Trophoblast cell (in vitro differentiated cells and primary cell): ENCODE measurements around the gene TMPRSS11E.

Experiments used
- DNase-seq, 2 donors: peaks; one replicate each; pipeline ENCODE4 v3.0.0-alpha.2; 2016
- H2AFZ ChIP-seq: 2 replicates; pipeline ENCODE4 v1.6.1; 2013; ENCODE audit warnings: low read length, moderate library complexity, mild to moderate bottlenecking; ENCODE audit not compliant: insufficient read depth, poor library complexity
- H2AK5ac ChIP-seq: 2 replicates; pipeline ENCODE4 v1.6.1; 2013; ENCODE audit warnings: mild to moderate bottlenecking, low read length
- H2BK120ac ChIP-seq: 2 replicates; pipeline ENCODE4 v1.6.1; 2013; ENCODE audit warnings: low read length, mild to moderate bottlenecking, moderate library complexity; ENCODE audit not compliant: insufficient read depth, poor library complexity
- H2BK12ac ChIP-seq: 2 replicates; pipeline ENCODE4 v1.6.1; 2013; ENCODE audit warnings: mild to moderate bottlenecking, low read length, moderate library complexity
- H2BK5ac ChIP-seq: 2 replicates; pipeline ENCODE4 v1.6.1; 2013; ENCODE audit warnings: low read length, low read depth, moderate library complexity, mild to moderate bottlenecking; ENCODE audit not compliant: poor library complexity
- H3K14ac ChIP-seq: 2 replicates; pipeline ENCODE4 v1.6.1; 2013; ENCODE audit warnings: mild to moderate bottlenecking, low read length
- H3K18ac ChIP-seq: 2 replicates; pipeline ENCODE4 v1.6.1; 2013; ENCODE audit warnings: mild to moderate bottlenecking, low read length
- H3K23ac ChIP-seq: 2 replicates; pipeline ENCODE4 v1.6.1; 2013; ENCODE audit warnings: low read length
- H3K27ac ChIP-seq: 2 replicates; pipeline ENCODE4 v1.5.1; 2013; ENCODE audit warnings: low read depth, mild to moderate bottlenecking, inconsistent platforms, low read length, moderate library complexity
- H3K27me3 ChIP-seq: 2 replicates; pipeline ENCODE4 v1.6.1; 2013; ENCODE audit warnings: inconsistent platforms, mild to moderate bottlenecking, low read length, moderate library complexity; ENCODE audit not compliant: insufficient read depth
- H3K36me3 ChIP-seq, 2 experiments: 1 replicate in 1 of 2; 2 replicates in 1 of 2; pipeline ENCODE4 v1.6.1; 2013; ENCODE audit warnings: low read length in 2 of 2, mild to moderate bottlenecking in 2 of 2, moderate library complexity in 1 of 2; ENCODE audit not compliant: insufficient read depth in 2 of 2, control insufficient read depth in 1 of 2
- H3K4ac ChIP-seq: 2 replicates; pipeline ENCODE4 v1.6.1; 2013; ENCODE audit warnings: low read depth, mild to moderate bottlenecking, low read length, moderate library complexity
- H3K4me1 ChIP-seq, 2 experiments: 1 replicate in 1 of 2; 2 replicates in 1 of 2; pipeline ENCODE4 v1.6.1; 2013; ENCODE audit warnings: low read length in 2 of 2, mild to moderate bottlenecking in 2 of 2, moderate library complexity in 1 of 2; ENCODE audit not compliant: insufficient read depth in 2 of 2, control insufficient read depth in 1 of 2
- H3K4me2 ChIP-seq: 2 replicates; pipeline ENCODE4 v1.6.1; 2013; ENCODE audit warnings: inconsistent platforms, mild to moderate bottlenecking, low read length, moderate library complexity
- H3K4me3 ChIP-seq: 2 replicates; pipeline ENCODE4 v1.5.1; 2013; ENCODE audit warnings: mild to moderate bottlenecking, low read depth, low read length, inconsistent platforms
- H3K79me1 ChIP-seq: one replicate; pipeline ENCODE4 v1.6.1; 2013; ENCODE audit warnings: low read length
- H3K79me2 ChIP-seq: 2 replicates; pipeline ENCODE4 v1.6.1; 2013; ENCODE audit warnings: low read length, mild to moderate bottlenecking; ENCODE audit not compliant: control insufficient read depth, insufficient read depth, poor library complexity
- H3K9ac ChIP-seq: 2 replicates; pipeline ENCODE4 v1.6.1; 2013; ENCODE audit warnings: mild to moderate bottlenecking, low read length
- H3K9me3 ChIP-seq: 2 replicates; pipeline ENCODE4 v1.6.1; 2013; ENCODE audit warnings: low read depth, mild to moderate bottlenecking, control low read depth, inconsistent platforms, low read length; ENCODE audit not compliant: insufficient read depth
- H4K12ac ChIP-seq: 2 replicates; pipeline ENCODE4 v1.6.1; 2013; ENCODE audit warnings: low read depth, mild to moderate bottlenecking, low read length, moderate library complexity
- H4K8ac ChIP-seq: 2 replicates; pipeline ENCODE4 v1.6.1; 2013; ENCODE audit warnings: low read depth, mild to moderate bottlenecking, low read length, moderate library complexity
- H4K91ac ChIP-seq: one replicate; pipeline ENCODE4 v1.6.1; 2013; ENCODE audit warnings: low read depth, mild to moderate bottlenecking, low read length, moderate library complexity
- WGBS: extraction: QIAGEN DNeasy Blood & Tissue Kit; methylation state at CpG from one replicate; pipeline ENCODE4 v1.1.7; 2013; ENCODE audit warnings: missing lambda C conversion rate; ENCODE audit not compliant: insufficient read length, insufficient coverage; ENCODE audit errors: extremely low coverage; 5-methylcytosine and 5-hydroxymethylcytosine counted together

Gene TMPRSS11E

DNA sequence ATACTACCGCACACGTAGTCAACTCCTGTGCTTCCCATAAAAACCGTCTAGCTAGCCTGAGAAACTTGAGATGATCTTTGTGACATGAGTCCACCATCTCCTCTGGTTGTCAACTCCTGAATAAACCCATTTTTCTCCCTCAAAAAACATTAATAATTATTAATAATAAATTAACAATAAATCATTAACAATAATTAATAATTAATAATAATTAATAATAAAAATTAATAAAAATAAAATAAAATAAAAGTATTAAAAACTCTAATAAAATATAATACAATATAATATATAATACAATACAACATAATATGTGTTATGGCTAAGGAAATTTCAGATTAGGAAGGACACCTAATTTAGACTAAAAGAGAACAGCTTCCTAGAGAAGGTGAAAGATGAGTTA lies 20.7 kb upstream of the TMPRSS11E start:
- Histone ChIP-seq H4K12ac (no peak overlapping the region), H3K9me3 (no peaks in the 10 kb centered on the region), H3K23ac (no peak overlapping the region), H4K8ac (no peak overlapping the region), H3K36me3 (no peaks in the 10 kb centered on the region), H3K27me3 (no peaks in the 10 kb centered on the region), H3K27ac (no peak overlapping the region), H3K9ac (peak overlapping the region; percentile 49), H3K18ac (no peak overlapping the region), H2BK12ac (no peak overlapping the region), H3K79me1 (no peaks in the 10 kb centered on the region), H3K4me3 (no peak overlapping the region), H2AFZ (no peak overlapping the region), H3K4me1 (no peaks in the 10 kb centered on the region), H3K79me2 (no peaks in the 10 kb centered on the region), H3K14ac (no peak overlapping the region), H4K91ac (no peak overlapping the region), H2AK5ac (no peak overlapping the region), H3K4me2 (no peak overlapping the region), H3K4ac (no peak overlapping the region), H2BK5ac (no peak overlapping the region), H2BK120ac (no peak overlapping the region)
- no CpG with 5 or more reads among the region's 3 CpGs for WGBS
- DNase-seq: no peak

DNA sequence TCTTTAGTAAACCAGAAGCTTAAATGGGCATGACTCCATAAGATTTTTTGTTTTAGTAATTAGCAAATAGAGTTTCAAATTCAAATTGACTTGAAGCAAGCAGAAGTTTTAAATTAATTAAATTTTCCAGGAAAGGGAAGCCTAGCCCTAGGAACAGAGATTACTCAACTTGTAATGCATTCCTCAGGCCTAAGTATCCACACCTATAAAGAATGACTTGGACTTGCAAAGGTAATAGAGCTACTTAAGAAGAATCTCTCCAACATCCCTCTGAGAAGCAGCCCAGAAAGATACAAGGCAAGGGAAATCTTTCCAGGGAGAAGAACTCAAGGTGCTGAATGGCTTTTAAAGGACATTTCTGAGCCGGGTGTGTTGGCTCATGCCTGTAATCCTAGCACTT lies 16.9 kb upstream of the TMPRSS11E start:
- Histone ChIP-seq H3K4ac (no peak overlapping the region), H4K91ac (no peak overlapping the region)

DNA sequence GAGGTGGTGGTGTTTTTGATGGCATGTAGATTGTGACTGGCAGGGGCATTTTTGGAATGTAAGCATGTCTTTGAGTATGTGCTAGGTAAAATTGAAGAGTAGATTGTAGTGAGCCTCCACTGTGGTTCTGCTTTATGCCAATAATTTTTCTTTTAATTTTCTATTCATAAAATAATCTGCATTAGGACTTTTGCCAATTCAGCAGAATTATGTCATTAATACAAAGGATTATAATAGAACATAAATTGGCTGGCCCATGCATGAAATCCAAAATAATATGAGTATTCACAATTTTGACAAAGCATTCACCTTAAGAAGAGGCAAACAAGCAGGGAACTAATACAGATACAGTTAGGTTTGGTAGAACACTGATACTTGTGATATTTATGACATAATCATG lies 14.9 kb upstream of the TMPRSS11E start:
- H3K36me3 ChIP-seq: no peaks in the 10 kb centered on the region

More for the DNA sequence above, 16.9 kb upstream of the TMPRSS11E start:
- no peak overlapping the region for H3K18ac ChIP-seq
- H3K9ac ChIP-seq: no peak overlapping the region
- H3K4me1 ChIP-seq: no peaks in the 10 kb centered on the region
- H2BK5ac ChIP-seq: no peak overlapping the region
- H2AK5ac ChIP-seq: no peak overlapping the region
- no CpG with 5 or more reads among the region's 1 CpG for WGBS
- no peaks in the 10 kb centered on the region for H3K27me3 ChIP-seq
- H3K9me3 ChIP-seq: no peaks in the 10 kb centered on the region
- no peak overlapping the region for H3K4me2 ChIP-seq
- H3K14ac ChIP-seq: no peak overlapping the region
- H2BK12ac ChIP-seq: no peak overlapping the region
- H3K4me3 ChIP-seq: no peak overlapping the region
- no peak overlapping the region for H2AFZ ChIP-seq
- H2BK120ac ChIP-seq: no peak overlapping the region
- no peak overlapping the region for H3K27ac ChIP-seq
- H4K12ac ChIP-seq: no peak overlapping the region
- no peak overlapping the region for H3K23ac ChIP-seq
- no peak overlapping the region for H4K8ac ChIP-seq
- no peaks in the 10 kb centered on the region for H3K36me3 ChIP-seq
- H3K79me2 ChIP-seq: no peaks in the 10 kb centered on the region
- no peaks in the 10 kb centered on the region for H3K79me1 ChIP-seq
- no peak for DNase-seq

DNA sequence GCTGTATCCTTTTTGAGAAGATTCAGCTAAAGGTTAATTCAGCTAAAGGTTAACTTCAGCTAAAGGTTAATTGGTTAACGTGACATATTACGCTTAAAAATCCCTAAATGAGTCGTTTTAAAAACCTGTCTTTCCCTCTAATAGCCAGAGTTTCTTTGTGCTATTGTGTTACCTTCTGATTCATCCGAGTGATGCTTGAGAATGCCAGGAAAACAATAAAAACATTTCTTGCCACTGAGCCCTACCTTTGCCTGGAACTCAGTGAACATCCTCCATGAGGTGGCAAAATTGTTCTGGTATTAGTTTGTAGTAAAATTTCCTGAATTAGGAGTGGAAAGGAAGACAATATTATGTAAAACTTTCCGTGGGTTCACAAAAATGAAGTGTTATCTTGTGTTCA lies 13.7 kb upstream of the TMPRSS11E start:
- no peak overlapping the region for H2BK120ac ChIP-seq
- no peak overlapping the region for H2AFZ ChIP-seq
- DNase-seq: no peak
- H3K79me1 ChIP-seq: no peaks in the 10 kb centered on the region
- no peak overlapping the region for H4K8ac ChIP-seq
- H3K23ac ChIP-seq: no peak overlapping the region
- H3K18ac ChIP-seq: no peak overlapping the region
- H3K27me3 ChIP-seq: no peaks in the 10 kb centered on the region
- no peak overlapping the region for H2AK5ac ChIP-seq
- H4K12ac ChIP-seq: no peak overlapping the region
- no peak overlapping the region for H3K27ac ChIP-seq
- H3K4me3 ChIP-seq: no peak overlapping the region
- no peaks in the 10 kb centered on the region for H3K36me3 ChIP-seq
- no peaks in the 10 kb centered on the region for H3K9me3 ChIP-seq
- H2BK12ac ChIP-seq: no peak overlapping the region
- H3K4me2 ChIP-seq: no peak overlapping the region
- no CpG with 5 or more reads among the region's 5 CpGs for WGBS
- H3K9ac ChIP-seq: no peak overlapping the region
- no peak overlapping the region for H4K91ac ChIP-seq
- H3K14ac ChIP-seq: no peak overlapping the region
- H3K79me2 ChIP-seq: no peaks in the 10 kb centered on the region
- H2BK5ac ChIP-seq: no peak overlapping the region
- no peaks in the 10 kb centered on the region for H3K4me1 ChIP-seq
- H3K4ac ChIP-seq: no peak overlapping the region

More for the DNA sequence above, 14.9 kb upstream of the TMPRSS11E start:
- Histone ChIP-seq H2AFZ (no peak overlapping the region), H3K4me1 (no peaks in the 10 kb centered on the region), H3K4me2 (no peak overlapping the region), H3K4ac (no peak overlapping the region), H3K14ac (no peak overlapping the region), H3K27ac (no peak overlapping the region), H3K79me2 (no peaks in the 10 kb centered on the region), H3K9me3 (no peaks in the 10 kb centered on the region), H4K8ac (no peak overlapping the region), H2AK5ac (peak overlapping the region; percentile 79), H3K18ac (no peak overlapping the region), H2BK120ac (peak overlapping the region; percentile 33), H4K91ac (no peak overlapping the region), H3K4me3 (no peak overlapping the region), H3K79me1 (no peaks in the 10 kb centered on the region), H3K23ac (no peak overlapping the region), H3K27me3 (no peaks in the 10 kb centered on the region), H4K12ac (no peak overlapping the region), H2BK12ac (peak overlapping the region; percentile 40), H3K9ac (no peak overlapping the region), H2BK5ac (no peak overlapping the region)
- no peak for DNase-seq
